DOHH2 (cell line): ENCODE measurements around the gene DNAH3.
"Not testable (repeated sequence)": the region's sequence is repeated elsewhere in the genome, so short reads cannot be mapped to it uniquely, and the experiment has no call there.

ENCODE experiments used
- H3F3A ChIP-seq: fragments of 200-600 bp; sonication (generic), shearing (Covaris generic); 2 replicates; pipeline ENCODE4 v1.6.0; 2016; ENCODE audit warnings: antibody characterized with exemption, mild to moderate bottlenecking; ENCODE audit not compliant: control insufficient read depth, insufficient read depth
- H3K27ac ChIP-seq: fragments of 200-600 bp; sonication (generic); 2 replicates; pipeline ENCODE4 v1.5.1; 2014; ENCODE audit warnings: low read depth, mild to moderate bottlenecking, low read length, moderate library complexity
- H3K27me3 ChIP-seq: fragments of 200-600 bp; sonication (generic); 2 replicates; pipeline ENCODE4 v1.6.1; 2014; ENCODE audit warnings: mild to moderate bottlenecking, low read length, mixed read lengths; ENCODE audit not compliant: control insufficient read depth
- H3K36me3 ChIP-seq: fragments of 200-600 bp; sonication (generic); 2 replicates; pipeline ENCODE4 v1.6.1; 2014; ENCODE audit warnings: mild to moderate bottlenecking, low read length, moderate library complexity, mixed read lengths; ENCODE audit not compliant: control insufficient read depth
- H3K4me1 ChIP-seq: fragments of 200-600 bp; sonication (generic); 2 replicates; pipeline ENCODE4 v1.6.1; 2014; ENCODE audit warnings: mild to moderate bottlenecking, low read length, mixed read lengths; ENCODE audit not compliant: control insufficient read depth
- H3K4me2 ChIP-seq: fragments of 200-600 bp; sonication (generic); 2 replicates; pipeline ENCODE4 v1.6.0; 2014; ENCODE audit warnings: mild to moderate bottlenecking, low read length, moderate library complexity
- H3K4me3 ChIP-seq: fragments of 200-600 bp; sonication (generic); 2 replicates; pipeline ENCODE4 v1.5.1; 2014; ENCODE audit warnings: mild to moderate bottlenecking, low read length, mixed read lengths
- H3K79me2 ChIP-seq: fragments of 200-600 bp; sonication (generic); 2 replicates; pipeline ENCODE4 v1.6.1; 2014; ENCODE audit warnings: mild to moderate bottlenecking, low read length, mixed read lengths; ENCODE audit not compliant: control insufficient read depth
- H3K9me2 ChIP-seq: fragments of 200-600 bp; sonication (generic); replicated peaks from 2 replicates; pipeline ENCODE4 v1.6.1; 2014; ENCODE audit warnings: mild to moderate bottlenecking, low read length, mixed read lengths; ENCODE audit not compliant: control insufficient read depth
- H3K9me3 ChIP-seq: fragments of 200-600 bp; sonication (generic); 2 replicates; pipeline ENCODE4 v1.6.1; 2014; ENCODE audit warnings: antibody characterized with exemption, low read length, mixed read lengths; ENCODE audit not compliant: control insufficient read depth, insufficient read depth
- H4K20me1 ChIP-seq: fragments of 200-600 bp; sonication (generic); 2 replicates; pipeline ENCODE4 v1.6.0; 2014; ENCODE audit warnings: low read depth, mild to moderate bottlenecking, antibody characterized with exemption, low read length, moderate library complexity; ENCODE audit not compliant: control insufficient read depth, insufficient read depth
- EZH2phosphoT487 ChIP-seq: fragments of 200-600 bp; sonication (generic); IDR thresholded peaks from 2 replicates; pipeline ENCODE4 v1.6.1; 2017; ENCODE audit warnings: borderline replicate concordance, mild to moderate bottlenecking, antibody characterized with exemption, low read length, moderate library complexity, mixed read lengths
- TF ChIP-seq, protein P1 (sequence below): fragments of 200-600 bp; sonication (generic); IDR thresholded peaks from one replicate; pipeline ENCODE4 v1.5.1; 2014; ENCODE audit warnings: antibody characterized with exemption, mild to moderate bottlenecking, low read depth, low read length; ENCODE audit not compliant: poor library complexity, severe bottlenecking

DNAH3 gene

DNA sequence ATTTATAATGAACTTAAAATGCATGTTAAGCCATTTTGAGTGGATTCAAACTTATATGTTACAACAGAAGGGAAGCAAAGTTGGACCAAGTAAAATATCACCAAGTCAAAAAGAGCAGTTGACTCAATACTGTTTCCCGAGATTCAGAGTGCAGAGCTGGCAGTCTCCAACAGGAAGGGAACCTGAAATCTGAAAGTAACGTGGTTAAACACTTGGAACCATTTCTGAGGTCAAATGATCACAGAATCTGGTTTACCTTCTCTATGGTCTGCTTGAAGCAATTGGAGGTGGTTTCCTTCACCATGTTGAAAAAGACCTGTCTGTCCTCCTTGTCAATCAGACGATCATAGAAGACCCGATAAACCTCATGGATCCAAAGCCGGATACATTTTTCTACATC, 163.6 kb downstream of the DNAH3 start:
- Histone ChIP-seq H3K27me3 (peaks cover 3% of the 10 kb centered on the region; the same call in 1 of the 2 replicates), H3K4me1 (no peaks in the 10 kb centered on the region), H3K36me3 (no peaks in the 10 kb centered on the region), H3K9me3 (no peaks in the 10 kb centered on the region), H3K4me2 (no peak overlapping the region), H3K79me2 (no peaks in the 10 kb centered on the region), H3K27ac (no peak overlapping the region), H3K4me3 (no peak overlapping the region), H3F3A (no peaks in the 10 kb centered on the region), H4K20me1 (no peaks in the 10 kb centered on the region), H3K9me2 (no peaks in the 10 kb centered on the region)
- TF ChIP-seq EZH2phosphoT487, result no peak
- TF ChIP-seq, protein P1, sequence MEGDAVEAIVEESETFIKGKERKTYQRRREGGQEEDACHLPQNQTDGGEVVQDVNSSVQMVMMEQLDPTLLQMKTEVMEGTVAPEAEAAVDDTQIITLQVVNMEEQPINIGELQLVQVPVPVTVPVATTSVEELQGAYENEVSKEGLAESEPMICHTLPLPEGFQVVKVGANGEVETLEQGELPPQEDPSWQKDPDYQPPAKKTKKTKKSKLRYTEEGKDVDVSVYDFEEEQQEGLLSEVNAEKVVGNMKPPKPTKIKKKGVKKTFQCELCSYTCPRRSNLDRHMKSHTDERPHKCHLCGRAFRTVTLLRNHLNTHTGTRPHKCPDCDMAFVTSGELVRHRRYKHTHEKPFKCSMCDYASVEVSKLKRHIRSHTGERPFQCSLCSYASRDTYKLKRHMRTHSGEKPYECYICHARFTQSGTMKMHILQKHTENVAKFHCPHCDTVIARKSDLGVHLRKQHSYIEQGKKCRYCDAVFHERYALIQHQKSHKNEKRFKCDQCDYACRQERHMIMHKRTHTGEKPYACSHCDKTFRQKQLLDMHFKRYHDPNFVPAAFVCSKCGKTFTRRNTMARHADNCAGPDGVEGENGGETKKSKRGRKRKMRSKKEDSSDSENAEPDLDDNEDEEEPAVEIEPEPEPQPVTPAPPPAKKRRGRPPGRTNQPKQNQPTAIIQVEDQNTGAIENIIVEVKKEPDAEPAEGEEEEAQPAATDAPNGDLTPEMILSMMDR, result no peak

DNA sequence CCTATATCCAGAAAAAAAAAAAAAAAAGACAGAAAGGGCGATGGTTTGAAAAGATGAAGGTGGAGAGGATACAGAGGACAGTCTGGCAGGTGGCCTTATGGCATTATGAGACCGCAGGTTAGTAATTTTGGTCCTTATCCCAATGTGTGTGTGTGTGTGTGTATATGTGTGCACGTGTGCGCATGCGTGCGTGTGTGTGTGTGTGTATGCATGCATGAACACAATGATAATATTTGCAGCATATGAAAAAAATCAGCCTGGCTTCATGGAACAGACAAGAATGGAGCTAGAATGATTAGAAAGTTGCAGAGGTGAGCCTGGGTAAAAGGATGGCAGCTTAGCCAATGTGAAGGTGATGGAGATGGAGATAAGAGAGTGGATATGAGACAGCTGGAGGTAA, 166.6 kb downstream of the DNAH3 start:
- Histone ChIP-seq H3K4me3 (no peak overlapping the region), H3K36me3 (no peaks in the 10 kb centered on the region), H3K4me1 (no peaks in the 10 kb centered on the region), H3K4me2 (no peak overlapping the region), H3K9me3 (no peaks in the 10 kb centered on the region), H3K27ac (no peak overlapping the region), H3F3A (no peaks in the 10 kb centered on the region), H3K9me2 (no peaks in the 10 kb centered on the region), H3K27me3 (0 out of 2 replicates have a peak, but pooled peaks cover 3% of the 10 kb centered on the region), H3K79me2 (no peaks in the 10 kb centered on the region), H4K20me1 (no peaks in the 10 kb centered on the region)
- no peak for TF ChIP-seq EZH2phosphoT487

DNA sequence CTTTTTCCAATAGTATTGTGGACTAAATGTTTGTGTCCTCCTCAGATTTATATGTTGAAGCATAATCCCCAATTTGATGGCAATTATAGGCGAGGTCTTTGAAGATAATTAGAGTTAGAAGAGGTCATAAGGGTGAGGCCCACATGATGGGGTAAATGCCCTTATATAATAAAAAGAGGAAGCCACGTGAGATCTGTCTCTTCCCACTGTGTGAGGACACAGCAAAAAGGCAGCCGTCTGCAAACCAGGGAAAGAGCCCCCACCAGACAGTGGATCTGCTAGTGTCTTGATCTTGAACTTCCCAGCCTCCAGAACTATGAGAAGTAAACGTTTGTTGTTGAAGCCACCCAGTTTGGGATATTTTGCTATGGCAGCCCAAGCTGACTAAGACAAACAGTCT, 174.1 kb downstream of the DNAH3 start:
- H3K79me2 ChIP-seq, result no peaks in the 10 kb centered on the region
- H3K27me3 ChIP-seq, result no peaks in the 10 kb centered on the region
- no peak overlapping the region for H3K4me2 ChIP-seq
- no peaks in the 10 kb centered on the region for H3K36me3 ChIP-seq
- H3K9me2 ChIP-seq, result no peaks in the 10 kb centered on the region
- no peaks in the 10 kb centered on the region for H3F3A ChIP-seq
- H4K20me1 ChIP-seq, result no peaks in the 10 kb centered on the region
- TF ChIP-seq EZH2phosphoT487, result no peak
- TF ChIP-seq, protein P1, result no peak
- no peaks in the 10 kb centered on the region for H3K4me1 ChIP-seq
- no peak overlapping the region for H3K4me3 ChIP-seq
- H3K9me3 ChIP-seq, result no peaks in the 10 kb centered on the region
- no peak overlapping the region for H3K27ac ChIP-seq

DNA sequence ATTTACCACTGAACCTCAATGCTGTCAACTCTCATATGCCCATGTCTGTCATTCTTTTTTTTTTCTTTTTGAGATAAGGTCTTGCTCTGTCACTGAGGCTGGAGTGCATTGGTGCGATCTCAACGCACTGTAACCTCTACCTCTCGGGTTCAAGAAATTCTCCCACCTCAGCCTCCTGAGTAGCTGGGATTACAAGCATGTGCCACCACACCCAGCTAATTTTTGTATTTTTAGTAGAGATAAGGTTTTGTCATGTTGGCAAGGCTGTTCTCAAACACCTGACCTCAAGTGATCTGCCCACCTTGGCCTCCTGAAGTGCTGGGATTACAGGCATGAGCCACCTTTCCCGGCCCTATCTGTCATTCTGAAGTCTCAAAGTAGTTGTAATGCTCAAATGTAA, 177.4 kb downstream of the DNAH3 start:
- not testable (repeated sequence) for H3K79me2 ChIP-seq, H3K36me3 ChIP-seq, H3K9me2 ChIP-seq, H3K27ac ChIP-seq, H3F3A ChIP-seq, H3K27me3 ChIP-seq, H4K20me1 ChIP-seq, H3K9me3 ChIP-seq, H3K4me1 ChIP-seq, H3K4me3 ChIP-seq, H3K4me2 ChIP-seq
